Gastrocnemius medialis (tissue), 4 donors: ENCODE results near the gene TMEM87B.

Experiments
- CTCF ChIP-seq, 5 experiments: fragments of 450-650 bp in 3 of 5; fragments of 200-600 bp in 2 of 5; sonication (generic) in 2 of 5; IDR thresholded peaks in 4 of 5; conservative IDR thresholded peaks in 1 of 5; 1 replicate in 4 of 5; 2 replicates in 1 of 5; pipeline ENCODE4 v1.5.1; 2016 to 2019; ENCODE audit warnings: antibody characterized with exemption in 5 of 5, mild to moderate bottlenecking in 3 of 5, moderate library complexity in 3 of 5
- POLR2A ChIP-seq, 2 donors: fragments of 450-650 bp; IDR thresholded peaks; one replicate each; pipeline ENCODE4 v1.6.1; 2017; ENCODE audit warnings: antibody characterized with exemption in 2 of 2, mild to moderate bottlenecking in 2 of 2, moderate library complexity in 2 of 2

GRCh38 chr2:112141626-112142007, 86.5 kb downstream of the TMEM87B start:
- TF ChIP-seq CTCF (IDR thresholded peaks at IDR 0.05 in 4 of 5, conservative IDR thresholded peaks at IDR 0.05 in 1 of 5) (no peak), POLR2A (IDR thresholded peaks at IDR 0.05) (no peak)
